HG03469 (cell line): Measurements from ENCODE around the gene TMPRSS6.

Source experiments
- ATAC-seq: cut with Tn5 transposase; IDR thresholded peaks from one replicate; pipeline ENCODE4 v1.9.1; 2021; ENCODE audit warnings: mild to moderate bottlenecking, moderate library complexity, moderate number of reproducible peaks; ENCODE audit not compliant: unreplicated experiment

TMPRSS6 gene

GRCh38 chr22:37141476-37141875 is 32.0 kb upstream of the TMPRSS6 start:
- no peak for ATAC-seq

- no peak for ATAC-seq
These were observed 31.3 kb upstream of the TMPRSS6 start for GRCh38 chr22:37140686-37141323.

GRCh38 chr22:37139762-37140161 is 30.2 kb upstream of the TMPRSS6 start:
- ATAC-seq, result no peak

DNA sequence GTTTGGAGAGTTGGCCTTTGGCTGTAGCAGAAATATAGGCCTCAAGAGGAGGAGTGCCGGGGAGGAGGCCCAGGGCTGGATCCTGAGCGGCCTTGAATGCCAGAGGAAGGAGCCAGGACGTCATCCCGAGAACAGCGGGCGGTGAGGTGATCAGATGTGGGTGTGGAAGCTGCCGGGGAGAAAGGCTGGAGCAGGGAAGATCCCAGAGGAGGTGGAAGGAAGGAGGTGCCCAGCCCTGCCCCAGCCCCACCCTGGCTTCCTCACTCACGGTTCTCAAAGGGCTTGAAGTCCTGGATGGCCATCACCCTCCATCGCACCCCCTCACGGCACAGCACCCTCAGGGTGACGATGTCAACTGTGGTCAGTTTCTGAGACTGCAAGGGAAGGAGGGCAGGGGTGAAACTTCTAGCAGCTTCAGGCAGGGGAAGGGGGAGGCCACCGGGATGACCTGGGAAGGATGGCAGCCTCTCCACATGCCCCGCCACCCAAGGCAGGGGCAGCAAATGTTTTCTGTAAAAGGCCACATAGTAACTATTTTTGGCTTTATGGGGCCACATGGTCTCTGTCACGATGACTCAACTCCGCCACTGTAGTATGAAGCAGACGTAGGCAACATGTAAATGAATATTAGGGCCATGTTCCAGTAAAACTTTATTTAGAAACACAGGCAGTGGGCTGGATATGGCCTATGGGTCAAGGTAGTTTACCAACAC is 29.5 kb upstream of the TMPRSS6 start:
- ATAC-seq, result no peak

GRCh38 chr22:37137903-37138665 is 28.6 kb upstream of the TMPRSS6 start:
- ATAC-seq, result no peak

- ATAC-seq, result no peak
These were observed 27.6 kb upstream of the TMPRSS6 start for GRCh38 chr22:37137131-37137530.

DNA sequence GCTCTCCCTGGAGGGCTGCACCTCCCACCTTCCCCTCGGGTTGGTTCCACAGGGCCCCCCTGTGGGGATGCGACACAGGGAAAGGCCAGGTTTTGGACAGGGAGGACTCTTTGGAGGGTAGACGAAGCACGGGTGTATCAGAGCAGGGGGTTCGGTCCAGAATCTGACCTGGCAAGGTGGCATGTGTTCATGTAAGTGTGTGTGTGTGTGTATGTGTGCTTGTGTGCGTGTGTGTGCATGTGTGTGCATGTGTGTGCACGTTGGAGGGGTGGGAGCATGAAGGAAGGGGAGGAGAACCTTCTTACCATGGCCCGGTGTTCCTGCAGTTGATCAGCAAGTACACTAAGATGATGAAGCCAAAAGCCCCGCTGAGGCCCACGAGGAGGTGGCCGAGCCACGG is 25.5 kb upstream of the TMPRSS6 start:
- no peak for ATAC-seq

- no peak for ATAC-seq
These were observed 23.9 kb upstream of the TMPRSS6 start for GRCh38 chr22:37133304-37134018.

DNA sequence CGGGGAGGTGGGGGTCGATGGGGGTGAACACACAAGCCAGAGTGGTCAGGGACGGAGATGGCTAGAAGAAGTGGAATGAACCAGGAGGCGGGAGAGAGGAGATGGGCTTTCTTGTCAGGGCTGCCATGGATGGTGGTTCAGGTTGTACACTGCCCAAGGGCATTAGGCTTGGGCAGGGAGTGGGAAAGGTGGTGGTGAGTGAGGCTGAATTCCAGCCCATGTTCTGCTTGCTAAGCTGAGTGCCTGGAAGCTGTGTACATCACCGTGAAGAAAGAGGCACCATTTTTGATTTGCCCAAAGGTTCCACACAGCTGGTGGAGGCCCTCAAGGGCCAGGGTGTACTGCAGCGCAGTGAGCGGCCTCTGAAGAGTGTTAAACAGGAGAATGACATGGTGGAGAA is 23.3 kb upstream of the TMPRSS6 start:
- no peak for ATAC-seq

DNA sequence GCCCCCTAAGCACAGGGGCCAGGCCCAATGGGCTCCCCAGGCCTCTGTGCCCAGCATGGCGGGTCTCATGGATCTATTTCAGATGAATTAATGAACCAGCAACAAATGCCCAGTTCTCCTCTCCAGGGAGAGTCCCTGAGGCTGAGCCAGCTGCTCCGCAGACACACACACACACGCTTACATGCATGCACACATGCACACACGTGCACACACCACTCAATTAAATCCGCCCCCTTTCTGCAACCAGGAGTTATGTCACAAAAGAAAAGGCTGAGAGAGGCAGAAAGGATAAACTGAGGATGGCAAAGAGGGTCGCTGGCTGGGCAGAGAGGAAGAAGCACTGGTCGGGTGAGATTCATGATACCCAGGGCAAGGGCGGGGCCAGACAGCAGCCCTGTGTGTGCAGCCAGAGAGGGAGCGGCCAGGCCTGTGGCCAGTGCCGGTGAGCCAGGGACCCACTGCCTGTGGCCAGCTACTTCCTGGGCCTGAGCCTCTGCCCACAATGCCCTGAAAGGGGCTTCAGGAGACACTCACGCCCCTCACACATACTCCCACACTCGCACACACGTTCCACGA is 20.4 kb upstream of the TMPRSS6 start:
- no peak for ATAC-seq

DNA sequence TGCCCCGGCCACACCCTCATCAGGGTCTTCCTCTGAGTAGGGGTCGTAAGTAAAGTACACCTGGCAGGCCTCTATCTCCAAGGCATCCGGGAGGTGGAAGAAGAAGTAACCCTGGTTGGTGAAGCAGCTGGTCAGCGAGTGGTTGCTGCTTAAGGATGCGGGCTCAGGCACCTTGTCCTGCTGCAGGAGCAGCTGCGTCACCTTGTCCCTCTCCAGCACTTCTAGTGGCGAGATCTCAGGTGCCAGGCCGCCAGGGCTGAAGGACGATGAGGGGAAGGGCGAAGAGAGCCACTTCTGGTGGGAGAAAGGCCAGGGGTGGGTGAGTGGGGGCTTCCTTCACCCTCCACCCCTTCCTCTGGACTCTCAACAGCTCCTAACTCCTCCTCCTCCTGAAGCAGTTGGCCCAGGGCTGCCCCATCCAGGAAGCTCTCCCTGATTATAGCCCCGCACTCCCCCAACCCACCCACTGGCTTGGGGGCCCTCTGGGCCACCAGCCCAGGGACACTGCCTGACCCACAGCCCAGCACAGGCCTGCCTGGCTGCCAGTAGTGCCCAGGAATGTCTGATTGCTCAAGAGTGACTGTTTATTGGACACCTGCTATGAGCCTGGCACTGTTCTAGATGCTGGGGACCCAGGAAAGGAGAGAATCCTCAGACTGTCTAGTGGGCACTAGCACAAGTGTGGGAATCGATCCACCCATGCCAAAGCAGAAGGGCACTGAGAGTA is 19.2 kb upstream of the TMPRSS6 start:
- no peak for ATAC-seq

DNA sequence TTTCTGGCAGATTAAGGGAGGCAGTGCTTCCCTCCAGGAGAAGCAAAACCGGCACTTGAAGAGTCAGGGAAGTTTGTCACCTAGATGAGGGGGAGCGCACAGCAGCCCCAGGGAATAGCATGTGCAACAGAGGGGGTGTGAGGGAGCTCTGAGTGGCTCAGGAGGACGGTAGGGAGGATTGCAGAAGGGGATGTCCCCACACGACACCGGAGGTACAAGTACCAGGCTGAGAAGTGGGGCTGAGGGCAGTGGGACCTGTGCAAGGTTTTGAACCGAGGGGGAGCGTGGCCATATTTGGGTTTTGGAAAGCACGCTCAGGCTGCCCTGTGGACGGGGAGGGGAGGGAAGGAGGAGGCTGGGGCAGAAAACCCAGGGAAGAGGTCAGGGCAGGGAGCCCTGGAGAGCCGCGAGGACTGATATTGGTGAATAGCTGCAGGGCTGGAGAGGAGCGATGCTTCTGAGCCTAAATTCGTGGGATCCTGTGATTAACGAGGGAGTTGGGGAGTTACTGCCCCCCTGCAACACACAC is 17.9 kb upstream of the TMPRSS6 start:
- no peak for ATAC-seq

GRCh38 chr22:37126882-37127281 is 17.4 kb upstream of the TMPRSS6 start:
- no peak for ATAC-seq

DNA sequence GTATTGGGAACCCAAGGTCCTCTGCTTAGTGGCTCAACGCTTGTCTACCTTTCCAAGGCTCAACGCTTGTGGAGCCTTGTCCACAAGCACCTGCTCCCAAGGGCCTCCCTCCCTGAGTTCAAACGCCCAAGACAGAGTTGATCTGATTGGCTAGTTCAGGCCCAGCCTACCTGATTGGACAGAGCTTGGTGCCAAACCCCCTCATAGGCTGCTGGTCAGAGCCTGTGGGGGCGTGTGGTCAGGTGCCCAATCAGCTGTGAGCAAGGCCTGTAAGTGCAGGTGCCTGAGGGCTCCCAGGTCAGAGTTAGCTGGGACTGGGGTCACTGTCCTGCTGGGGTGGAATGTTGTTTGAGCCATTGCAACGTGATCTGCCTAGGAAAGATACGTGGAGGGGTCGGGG is 16.9 kb upstream of the TMPRSS6 start:
- ATAC-seq, result no peak

DNA sequence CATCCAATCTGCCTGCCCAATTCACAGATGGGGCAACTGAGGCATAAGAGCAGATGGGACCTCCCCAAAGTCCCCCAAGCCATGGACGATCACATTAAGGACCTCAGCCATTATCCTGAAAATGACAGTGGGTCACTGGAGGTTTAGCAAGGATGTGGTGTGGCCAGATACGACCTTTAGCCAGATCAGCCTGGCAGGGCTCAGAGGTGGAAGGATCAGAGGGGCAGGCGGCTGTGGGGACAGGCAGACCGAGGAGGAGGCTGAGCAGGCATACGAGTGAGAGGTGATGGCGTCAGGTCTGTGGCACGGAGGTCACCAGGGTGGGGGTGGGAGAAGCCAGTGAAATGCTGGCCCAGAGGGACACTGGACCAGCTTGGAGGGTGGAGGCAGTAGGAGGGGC is 14.1 kb upstream of the TMPRSS6 start:
- no peak for ATAC-seq

DNA sequence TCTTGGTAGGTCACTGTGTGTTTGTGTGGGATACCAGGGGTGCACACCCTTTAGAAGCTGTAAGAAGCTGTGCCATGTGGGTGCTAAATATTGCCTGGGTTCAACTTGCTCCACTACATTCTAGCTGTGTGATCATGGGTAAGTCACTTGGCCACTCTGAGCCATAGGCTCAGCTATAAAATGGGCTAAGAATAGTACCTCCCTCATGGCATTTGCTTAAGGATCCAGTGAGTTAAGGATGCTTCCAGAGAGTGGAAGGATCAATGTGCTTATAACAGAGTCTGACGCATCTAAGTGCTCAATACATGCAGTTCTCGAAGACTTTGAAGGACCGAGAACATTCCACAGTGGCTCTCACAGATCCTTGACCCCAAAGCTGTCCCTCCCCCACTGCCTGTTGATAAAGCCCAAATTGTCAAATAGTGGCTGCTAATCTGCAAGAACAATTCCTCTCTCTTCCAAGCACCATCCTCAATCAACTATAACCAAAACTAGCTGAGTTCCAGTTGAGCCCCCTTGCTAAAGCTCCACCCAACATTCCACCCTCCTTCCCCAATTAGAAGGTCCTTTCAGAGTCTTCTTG is 13.2 kb upstream of the TMPRSS6 start:
- no peak for ATAC-seq

- ATAC-seq, result peak; percentile 43
These were observed 12.5 kb upstream of the TMPRSS6 start for GRCh38 chr22:37121887-37122591.

DNA sequence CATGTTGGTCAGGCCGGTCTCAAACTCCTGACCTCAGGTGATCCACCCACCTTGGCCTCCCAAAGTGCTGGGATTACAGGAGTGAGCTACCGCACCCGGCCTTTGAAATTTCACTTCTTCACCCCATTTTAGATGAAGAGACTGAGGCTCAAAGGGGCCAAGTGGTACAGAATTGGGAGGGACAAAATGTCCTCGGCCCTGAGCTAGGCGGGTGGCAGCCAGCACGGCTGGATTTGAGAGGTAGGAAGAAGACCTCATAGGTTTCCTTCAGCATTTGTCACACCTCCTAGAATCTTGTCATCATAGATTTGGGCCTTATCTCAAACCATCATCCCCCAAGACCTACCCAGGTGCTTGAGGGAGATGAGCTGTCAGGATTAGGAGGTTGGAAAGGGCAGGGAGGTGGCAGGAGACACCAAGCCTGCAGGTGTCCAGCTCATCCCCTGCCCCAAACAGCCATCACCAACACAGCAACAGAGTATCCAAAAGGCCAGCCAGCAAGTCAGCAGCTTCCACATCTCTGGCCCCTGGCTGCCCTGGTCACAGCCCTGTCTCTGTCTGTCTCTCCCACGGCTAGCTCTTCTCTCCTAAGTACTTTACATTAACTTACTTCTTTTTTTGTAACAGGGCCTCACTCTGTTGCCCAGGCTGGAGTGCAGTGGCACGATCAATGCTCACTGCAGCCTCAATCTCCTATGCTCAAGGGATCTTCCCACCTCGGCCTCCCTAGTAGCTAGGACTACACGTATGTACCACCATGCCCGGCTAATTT is 11.2 kb upstream of the TMPRSS6 start:
- no peak for ATAC-seq
